Activated CD4-positive, CD25-positive, alpha-beta regulatory T cell (primary cell): ENCODE data around the gene PIK3CB.
"Not testable (repeated sequence)": the region's sequence is repeated elsewhere in the genome, so short reads cannot be mapped to it uniquely, and the experiment has no call there.

Source experiments
- DNase-seq, 4 experiments: peaks; one replicate each; lab custom pipeline; 2025; lab: John Stamatoyannopoulos, UW

The PIK3CB gene

GRCh38 chr3:138609898-138610266 lies 224.8 kb downstream of the PIK3CB start:
- DNase-seq: no peak

- DNase-seq: peak; percentile 27 to 62 (median 50)
Measured at GRCh38 chr3:138608322-138609135, 226.2 kb downstream of the PIK3CB start, which contains the start of gene FAIM. FAIM (plus strand) TSS chr3:138608771; CDS start chr3:138619727, 10,956 bp downstream.

GRCh38 chr3:138604106-138604595 lies 230.6 kb downstream of the PIK3CB start:
- DNase-seq: not testable (repeated sequence)
